ENCODE data around the gene MAMDC2.
"Not testable (repeated sequence)": the region's sequence is repeated elsewhere in the genome, so short reads cannot be mapped to it uniquely, and the experiment has no call there.

The MAMDC2 gene

DNA sequence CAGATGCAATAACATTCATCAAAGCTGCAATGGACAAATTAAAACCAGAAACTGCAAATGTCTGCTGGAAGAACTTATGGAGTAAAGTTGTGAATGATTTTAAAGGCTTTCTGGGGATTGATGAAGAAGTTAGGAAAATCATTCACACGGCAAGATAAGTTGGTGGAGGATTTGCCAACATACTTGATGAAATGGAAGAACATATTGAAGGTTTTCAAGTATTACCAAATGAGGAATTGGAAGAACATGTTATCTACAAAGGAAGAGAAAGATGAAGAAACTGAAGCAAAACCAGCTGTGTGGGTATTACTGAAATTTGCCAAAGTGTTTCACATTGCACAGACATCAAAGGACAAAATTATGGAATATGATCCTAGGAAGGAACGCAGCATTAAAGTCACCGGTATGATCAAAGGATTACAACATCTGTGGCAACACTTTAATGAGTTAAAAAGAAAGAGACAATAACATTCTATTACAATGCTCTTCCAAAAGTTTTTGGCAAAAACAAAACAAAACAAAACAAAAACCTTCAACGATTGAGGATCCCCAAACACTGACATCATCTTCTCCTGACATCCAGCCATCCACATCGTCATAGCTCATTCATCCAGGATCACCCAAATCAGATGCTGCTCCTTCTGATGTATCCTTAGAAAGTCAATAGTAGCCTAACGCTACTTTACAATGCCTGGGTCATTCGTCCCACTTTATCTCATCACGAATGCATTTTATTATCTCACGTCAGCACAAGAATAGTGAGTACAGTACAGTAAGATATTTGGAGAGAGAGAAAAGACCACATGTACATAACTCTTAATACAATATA lies 153.8 kb downstream of the MAMDC2 start:
- no peak for DNase-seq (ENCODE audit: low read depth in 2 of 2)

GRCh38 chr9:70204743-70205142 lies 161.1 kb downstream of the MAMDC2 start:
- not testable (repeated sequence) for DNase-seq (ENCODE audit: low read depth in 2 of 2)

- no peak for DNase-seq (ENCODE audit: low read depth in 2 of 2)
These were observed 161.8 kb downstream of the MAMDC2 start for GRCh38 chr9:70205366-70206020.

DNA sequence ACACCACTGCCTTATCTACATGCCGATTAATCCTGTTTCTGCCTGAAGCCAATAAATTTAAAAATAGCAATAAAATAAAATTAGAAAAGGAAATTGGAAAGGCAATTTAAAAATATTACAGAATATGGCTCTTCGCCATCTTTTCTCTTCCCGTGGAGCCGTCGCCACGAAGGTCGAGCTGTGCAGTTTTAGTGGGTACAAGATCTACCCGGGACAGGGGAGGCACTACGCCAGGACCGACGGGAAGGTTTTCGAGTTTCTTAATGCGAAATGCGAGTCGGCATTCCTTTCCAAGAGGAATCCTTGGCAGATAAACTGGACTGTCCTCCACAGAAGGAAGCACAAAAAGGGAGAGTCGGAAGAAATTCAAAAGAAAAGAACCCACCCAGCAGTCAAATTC lies 173.4 kb downstream of the MAMDC2 start:
- DNase-seq (ENCODE audit: low read depth in 2 of 2): no peak

DNA sequence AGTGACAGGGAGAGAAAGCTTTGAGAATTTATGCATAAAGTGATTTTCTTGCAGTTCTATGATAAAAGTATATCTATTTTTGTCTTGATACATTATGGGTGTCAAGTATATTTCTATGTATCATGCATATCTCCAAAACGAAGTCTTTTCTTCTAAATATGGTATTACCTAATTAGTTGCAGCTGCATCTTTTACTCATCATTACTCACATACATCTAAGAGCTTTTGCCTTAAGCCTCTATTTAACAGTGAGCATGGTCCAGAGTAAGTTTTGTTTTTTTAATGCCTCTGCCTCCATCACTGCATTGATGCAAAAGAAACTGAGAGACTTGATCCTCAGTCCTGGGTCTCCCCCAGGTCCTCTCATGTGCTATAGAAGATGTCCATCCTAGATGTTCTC lies 175.1 kb downstream of the MAMDC2 start:
- DNase-seq (ENCODE audit: low read depth in 2 of 2): no peak

DNA sequence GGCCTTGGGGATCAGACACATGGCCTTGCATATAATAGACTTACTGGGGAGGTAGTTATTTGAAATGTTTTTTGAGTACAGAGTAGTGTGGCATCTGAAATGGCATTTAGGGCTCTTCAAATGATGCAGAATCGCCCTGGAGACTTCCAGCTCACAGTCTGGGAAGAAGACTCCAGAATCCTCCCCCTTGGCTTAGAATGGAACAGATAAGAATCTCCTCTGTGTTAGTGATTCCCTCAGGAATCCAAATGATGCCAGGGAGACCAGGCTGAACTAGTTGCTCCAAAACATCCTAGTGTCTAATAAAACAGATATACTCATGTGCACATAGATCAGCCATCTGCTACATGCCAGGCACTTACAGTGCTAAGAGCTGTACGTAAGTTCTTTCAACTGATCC lies 176.6 kb downstream of the MAMDC2 start:
- no peak for DNase-seq (ENCODE audit: low read depth in 2 of 2)

- no peak for DNase-seq (ENCODE audit: low read depth in 2 of 2)
These were observed 178.7 kb downstream of the MAMDC2 start for GRCh38 chr9:70222354-70222753.

DNA sequence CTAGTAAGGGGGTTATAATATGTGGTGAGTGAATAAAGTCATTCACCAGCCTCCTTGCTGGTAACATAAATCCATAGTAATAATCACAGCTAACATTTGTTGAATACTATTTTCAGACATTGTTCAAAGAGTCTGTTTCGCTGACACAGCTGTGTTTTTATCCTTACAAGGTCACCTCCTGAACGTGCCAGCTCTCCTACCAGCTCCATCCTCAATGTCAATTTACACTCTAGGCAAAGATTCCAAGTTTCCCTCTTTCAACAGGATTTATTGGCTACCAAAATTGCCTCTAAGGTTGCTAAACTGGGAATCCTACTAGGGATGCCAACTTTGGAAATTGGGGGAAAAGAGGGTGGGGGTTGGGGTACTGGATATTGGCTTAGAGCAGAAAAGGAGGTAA lies 184.5 kb downstream of the MAMDC2 start:
- DNase-seq (ENCODE audit: low read depth in 2 of 2): no peak

DNA sequence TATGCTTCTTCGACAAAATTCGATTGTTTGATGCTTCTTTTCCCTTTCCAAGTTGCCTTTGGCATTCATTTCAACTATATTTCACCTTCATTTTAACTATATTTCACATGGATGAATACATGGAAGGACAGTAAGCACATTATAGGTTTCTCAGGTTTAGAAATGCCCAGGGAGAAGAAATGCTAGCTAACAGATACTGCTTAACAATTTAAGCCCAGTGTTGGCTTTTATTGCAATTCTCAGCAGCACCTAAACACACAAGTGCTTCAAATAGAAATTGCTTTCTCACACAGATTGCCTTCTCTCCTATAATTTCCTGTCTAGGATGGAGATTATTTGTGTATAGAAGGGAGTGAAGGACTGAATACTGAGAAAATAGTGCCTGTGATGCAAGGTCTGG lies 185.0 kb downstream of the MAMDC2 start:
- no peak for DNase-seq (ENCODE audit: low read depth in 2 of 2)

- DNase-seq (ENCODE audit: low read depth in 2 of 2): no peak
These were observed 185.4 kb downstream of the MAMDC2 start for GRCh38 chr9:70229026-70229425.

DNA sequence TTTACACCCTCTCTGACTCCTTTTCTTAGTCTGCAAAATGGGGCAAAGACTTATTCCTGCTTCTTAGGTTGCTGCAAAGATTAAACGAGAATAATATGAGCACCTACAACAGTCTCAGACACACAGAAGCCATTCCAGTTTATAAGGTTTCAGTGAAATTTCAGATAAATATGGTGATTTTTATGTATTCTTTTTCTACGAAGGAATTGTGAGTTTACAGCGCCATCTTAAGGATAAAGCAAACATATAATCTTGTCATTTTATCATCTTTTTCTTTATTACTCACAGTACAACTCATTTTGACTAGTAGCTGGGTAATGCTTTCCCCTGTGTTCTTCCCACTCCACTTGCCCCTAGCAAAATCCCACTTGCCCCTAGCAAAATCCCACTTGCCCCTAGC lies 185.9 kb downstream of the MAMDC2 start:
- no peak for DNase-seq (ENCODE audit: low read depth in 2 of 2)

DNA sequence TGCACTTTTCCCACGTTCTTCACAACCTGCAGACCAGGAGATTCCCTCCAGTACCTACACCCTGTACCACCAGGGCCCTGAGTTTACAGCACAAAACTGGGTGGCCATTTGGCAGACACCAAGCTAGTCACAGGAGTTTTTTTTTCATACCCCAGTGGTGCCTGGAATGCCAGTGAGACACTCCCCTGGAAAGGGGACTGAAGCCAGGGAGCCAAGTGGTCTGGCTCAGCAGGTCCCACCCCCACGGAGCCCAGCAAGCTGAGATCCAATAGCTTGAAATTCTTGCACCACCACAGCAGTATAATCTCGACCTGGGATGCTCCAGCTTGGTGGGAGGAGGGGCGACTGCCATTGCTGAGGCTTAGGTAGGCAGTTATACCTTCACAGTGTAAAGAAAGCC lies 188.8 kb downstream of the MAMDC2 start:
- DNase-seq (ENCODE audit: low read depth in 2 of 2): no peak

- DNase-seq (ENCODE audit: low read depth in 2 of 2): not testable (repeated sequence)
These were observed 190.6 kb downstream of the MAMDC2 start for GRCh38 chr9:70234208-70234607.

GRCh38 chr9:70245952-70246351 lies 202.3 kb downstream of the MAMDC2 start:
- not testable (repeated sequence) for DNase-seq (ENCODE audit: low read depth in 2 of 2)

DNA sequence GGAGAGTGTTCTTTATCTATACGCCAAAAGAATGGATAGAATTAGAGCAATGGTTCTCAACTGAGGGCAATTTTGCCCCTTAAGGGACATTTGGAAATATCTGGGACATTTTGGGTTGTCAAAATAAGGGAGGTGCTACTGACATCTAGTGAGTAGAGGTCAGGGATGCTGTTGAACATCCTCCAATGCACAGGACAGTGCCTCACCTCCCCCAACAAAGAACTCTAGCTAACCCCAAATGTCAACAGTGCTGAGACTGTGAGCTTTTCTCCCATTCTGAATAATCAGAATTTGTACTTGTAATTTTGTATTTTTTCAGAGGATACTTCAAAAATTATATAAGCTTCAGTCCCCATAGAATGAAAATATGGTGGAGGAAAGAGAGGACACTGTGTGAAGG lies 206.6 kb downstream of the MAMDC2 start:
- no peak for DNase-seq (ENCODE audit: low read depth in 2 of 2)

- no peak for DNase-seq (ENCODE audit: low read depth in 2 of 2)
These were observed 211.8 kb downstream of the MAMDC2 start for GRCh38 chr9:70255486-70255885.

DNA sequence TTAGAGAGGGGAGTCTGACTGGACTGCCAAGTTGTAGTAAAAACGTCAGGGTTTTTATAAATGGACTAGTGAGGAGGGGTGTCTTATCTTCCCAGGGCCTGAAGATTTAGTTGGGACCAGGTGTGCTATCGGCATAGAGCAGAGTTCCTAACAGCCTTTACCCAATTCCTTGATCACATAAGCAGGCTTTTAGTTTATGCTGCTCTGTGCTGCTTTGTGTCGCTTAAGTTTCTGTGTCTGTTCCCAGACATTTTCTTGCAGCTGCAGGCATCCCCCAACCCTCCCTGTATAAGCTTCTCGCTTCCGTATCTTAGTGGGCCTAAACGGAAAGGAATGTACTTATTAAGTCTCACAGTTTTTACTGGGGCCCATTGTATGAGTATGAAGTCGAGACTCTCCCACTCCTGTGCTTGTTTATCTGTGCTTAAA lies 212.5 kb downstream of the MAMDC2 start:
- no peak for DNase-seq (ENCODE audit: low read depth in 2 of 2)

DNA sequence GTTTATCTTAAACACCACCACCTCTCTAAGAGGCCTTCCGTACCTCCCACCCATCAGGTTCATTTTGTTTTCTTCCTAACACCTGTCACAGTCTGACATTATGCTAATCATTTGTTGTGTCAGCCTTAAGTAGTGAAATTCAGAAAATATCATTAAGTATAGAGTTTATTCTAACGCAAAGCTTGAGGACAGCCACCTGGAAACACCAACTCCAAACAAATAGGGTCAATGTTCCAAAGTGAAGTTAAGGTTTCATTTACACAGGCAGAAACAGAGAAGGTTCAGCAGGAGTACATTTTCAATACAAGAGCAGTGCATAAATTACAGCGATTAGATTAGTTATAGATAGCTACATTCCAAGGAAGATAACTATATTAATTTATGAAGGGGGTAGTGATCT lies 213.9 kb downstream of the MAMDC2 start:
- DNase-seq (ENCODE audit: low read depth in 2 of 2): no peak

- peak in 1 of 2 donors; percentile 29 for DNase-seq (ENCODE audit: low read depth in 2 of 2)
These were observed 214.5 kb downstream of the MAMDC2 start for GRCh38 chr9:70257991-70258691.

- DNase-seq (ENCODE audit: low read depth in 2 of 2): peak; percentile 81 to 84
These were observed 215.3 kb downstream of the MAMDC2 start, which contains the start of gene SMC5 for GRCh38 chr9:70258692-70259511. TSS of gene SMC5 (plus strand) at chr9:70258978. CDS start at chr9:70259079, 101 bp downstream.

DNA sequence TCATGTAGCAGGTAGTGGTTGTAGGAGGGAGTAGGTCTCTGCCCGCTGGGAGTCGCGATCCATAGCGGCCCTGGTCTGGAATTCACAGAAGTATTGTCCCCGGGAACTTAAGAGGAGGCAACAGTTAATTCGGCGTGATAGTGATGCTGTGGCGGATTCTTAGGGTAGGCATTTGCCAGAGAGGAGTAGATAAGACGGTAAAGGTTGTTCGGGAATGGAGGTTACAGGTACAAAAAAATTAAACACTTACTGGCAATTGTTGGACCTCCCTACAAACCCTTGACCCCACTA lies 215.8 kb downstream of the MAMDC2 start:
- DNase-seq (ENCODE audit: low read depth in 2 of 2): no peak

DNA sequence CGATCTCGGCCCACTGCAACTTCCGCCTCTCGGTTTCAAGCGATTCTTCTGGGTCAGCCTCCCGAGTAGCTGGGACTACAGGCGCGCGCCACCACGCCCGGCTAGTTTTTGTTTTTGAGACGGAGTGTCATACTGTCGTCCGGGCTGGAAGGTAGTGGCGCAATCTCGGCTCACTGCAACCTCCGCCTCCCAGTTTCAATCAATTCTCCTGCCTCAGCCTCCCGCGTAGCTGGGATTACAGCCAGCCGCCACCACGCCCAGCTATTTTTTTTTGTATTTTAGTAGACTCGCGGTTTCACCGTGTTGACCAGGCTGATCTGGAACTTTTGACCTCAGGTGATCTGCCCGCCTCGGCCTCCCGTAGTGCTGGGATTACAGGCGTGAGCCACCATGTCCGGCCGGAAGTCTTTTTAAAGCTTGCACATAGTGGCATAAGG lies 216.4 kb downstream of the MAMDC2 start:
- DNase-seq (ENCODE audit: low read depth in 2 of 2): peak in 1 of 2 donors; percentile 1

All from stimulated activated CD4-positive, alpha-beta T cell treated with anti-CD3 and anti-CD28 coated beads, Interleukin-1b, Interleukin-23, amount 100 ng/mL, for 4 hours (primary cell).